Measurements from ENCODE around the gene GPM6B.
"Not testable (repeated sequence)": the region's sequence is repeated elsewhere in the genome, so short reads cannot be mapped to it uniquely, and the experiment has no call there.

GPM6B gene

GRCh38 chrX:13747836-13748235 is 69.1 kb downstream of the GPM6B start:
- DNase-seq (ENCODE audit: insufficient read length) (no peak), FAIRE-seq (peak; percentile 87)
- TF ChIP-seq POLR2A (IDR thresholded peaks at IDR 0.05; ENCODE audit: low read depth, low read length) (no peak), TAF1 (IDR thresholded peaks at IDR 0.05; ENCODE audit: borderline replicate concordance, low read depth, low read length) (no peak), POLR2AphosphoS5 (IDR thresholded peaks at IDR 0.05; ENCODE audit: low read depth, low read length) (no peak)

- TF ChIP-seq TAF1 (IDR thresholded peaks at IDR 0.05; ENCODE audit: borderline replicate concordance, low read depth, low read length) (no peak), POLR2A (IDR thresholded peaks at IDR 0.05; ENCODE audit: low read depth, low read length) (no peak), POLR2AphosphoS5 (IDR thresholded peaks at IDR 0.05; ENCODE audit: low read depth, low read length) (no peak)
- FAIRE-seq = peak; percentile 94
- no peak for DNase-seq (ENCODE audit: insufficient read length)
These were observed 74.3 kb downstream of the GPM6B start for GRCh38 chrX:13742397-13743176.

GRCh38 chrX:13741695-13742094 is 75.2 kb downstream of the GPM6B start:
- DNase-seq (ENCODE audit: insufficient read length) = no peak
- TF ChIP-seq TAF1 (IDR thresholded peaks at IDR 0.05; ENCODE audit: borderline replicate concordance, low read depth, low read length) (no peak), POLR2A (IDR thresholded peaks at IDR 0.05; ENCODE audit: low read depth, low read length) (no peak), POLR2AphosphoS5 (IDR thresholded peaks at IDR 0.05; ENCODE audit: low read depth, low read length) (no peak)
- FAIRE-seq = peak; percentile 89

GRCh38 chrX:13734278-13735172 is 82.4 kb downstream of the GPM6B start, which contains the start of the genes OFD1 and TRAPPC2:
Gene OFD1, plus strand, starts transcription at chrX:13734748. Its CDS starts 324 bp downstream, at chrX:13735072.
Gene TRAPPC2, minus strand, starts transcription at chrX:13734620. Its CDS starts 14,657 bp downstream, at chrX:13719963.
- 0 out of 2 replicates have a peak, but pooled peaks have one; percentile 62 for TF ChIP-seq TAF1 (IDR thresholded peaks at IDR 0.05; ENCODE audit: borderline replicate concordance, low read depth, low read length)
- TF ChIP-seq POLR2AphosphoS5 (IDR thresholded peaks at IDR 0.05; ENCODE audit: low read depth, low read length) = peak; percentile 79
- peak; percentile 88 for TF ChIP-seq POLR2A (IDR thresholded peaks at IDR 0.05; ENCODE audit: low read depth, low read length)
- FAIRE-seq (peak; percentile 100), DNase-seq (ENCODE audit: insufficient read length) (peak; percentile 78)

- TF ChIP-seq TAF1 (IDR thresholded peaks at IDR 0.05; ENCODE audit: borderline replicate concordance, low read depth, low read length) (no peak), POLR2AphosphoS5 (IDR thresholded peaks at IDR 0.05; ENCODE audit: low read depth, low read length) (no peak), POLR2A (IDR thresholded peaks at IDR 0.05; ENCODE audit: low read depth, low read length) (no peak)
- DNase-seq (ENCODE audit: insufficient read length) (no peak), FAIRE-seq (no peak)
These were observed 83.4 kb downstream of the GPM6B start for GRCh38 chrX:13733506-13733905.

GRCh38 chrX:13732246-13733067 is 84.4 kb downstream of the GPM6B start:
- DNase-seq (ENCODE audit: insufficient read length) (no peak), FAIRE-seq (peak; percentile 42)
- TF ChIP-seq POLR2AphosphoS5 (IDR thresholded peaks at IDR 0.05; ENCODE audit: low read depth, low read length) (no peak), TAF1 (IDR thresholded peaks at IDR 0.05; ENCODE audit: borderline replicate concordance, low read depth, low read length) (no peak), POLR2A (IDR thresholded peaks at IDR 0.05; ENCODE audit: low read depth, low read length) (no peak)

- DNase-seq (ENCODE audit: insufficient read length); FAIRE-seq: not testable (repeated sequence)
These were observed 86.4 kb downstream of the GPM6B start for GRCh38 chrX:13730523-13730922.

GRCh38 chrX:13726583-13726982 is 90.3 kb downstream of the GPM6B start:
- FAIRE-seq; DNase-seq (ENCODE audit: insufficient read length): not testable (repeated sequence)

GRCh38 chrX:13724878-13725277 is 92.0 kb downstream of the GPM6B start:
- DNase-seq (ENCODE audit: insufficient read length); FAIRE-seq: not testable (repeated sequence)

GRCh38 chrX:13721819-13722519 is 94.9 kb downstream of the GPM6B start:
- FAIRE-seq (no peak), DNase-seq (ENCODE audit: insufficient read length) (no peak)
- no peak for TF ChIP-seq POLR2A (IDR thresholded peaks at IDR 0.05; ENCODE audit: low read depth, low read length)
- TF ChIP-seq TAF1 (IDR thresholded peaks at IDR 0.05; ENCODE audit: borderline replicate concordance, low read depth, low read length) = no peak
- no peak for TF ChIP-seq POLR2AphosphoS5 (IDR thresholded peaks at IDR 0.05; ENCODE audit: low read depth, low read length)

- no peak for FAIRE-seq
- no peak for DNase-seq (ENCODE audit: insufficient read length)
- no peak for TF ChIP-seq TAF1 (IDR thresholded peaks at IDR 0.05; ENCODE audit: borderline replicate concordance, low read depth, low read length)
- no peak for TF ChIP-seq POLR2A (IDR thresholded peaks at IDR 0.05; ENCODE audit: low read depth, low read length)
- TF ChIP-seq POLR2AphosphoS5 (IDR thresholded peaks at IDR 0.05; ENCODE audit: low read depth, low read length) = no peak
These were observed 95.5 kb downstream of the GPM6B start for GRCh38 chrX:13721371-13721770.
